MCF 10A (cell line): ENCODE results near the gene PMEPA1. TPM values are rescaled to one million over a fixed set of nuclear protein-coding genes. Genes with fewer than 3 reads are reported as not detected.

Experiments
- BruUV-seq: library from RNA; stranded (reverse); fragments of 400-500 nt; replicated peaks from 2 replicates; lab custom pipeline; 2021; lab: Mats Ljungman, UMichigan
- CTCF ChIA-PET: fragments of 300-600 bp; sonication (Branson Sonifier 250); formaldehyde crosslinking; extraction: SDS; loops from one replicate; lab custom pipeline; 2021; ENCODE audit warnings: antibody characterized with exemption, inconsistent platforms; lab: Yijun Ruan, JAX
- POLR2A ChIA-PET: fragments of 300-600, 350-650 bp; sonication (Branson Sonifier 250); formaldehyde crosslinking; extraction: SDS; loops from one replicate; lab custom pipeline; 2020; ENCODE audit warnings: antibody characterized with exemption, inconsistent platforms; lab: Yijun Ruan, JAX
- DNase-seq: peaks from one replicate; pipeline ENCODE4 v3.0.0-alpha.2; 2018; ENCODE audit not compliant: unreplicated experiment
- H3K27ac Mint-ChIP-seq: one replicate; pipeline ENCODE4 v1.8.0; 2022; ENCODE audit warnings: mild to moderate bottlenecking, low read depth, mixed read lengths; ENCODE audit not compliant: unreplicated experiment
- H3K27me3 Mint-ChIP-seq: one replicate; pipeline ENCODE4 v1.8.0; 2022; ENCODE audit warnings: mixed read lengths; ENCODE audit not compliant: insufficient read depth, unreplicated experiment
- H3K36me3 Mint-ChIP-seq: one replicate; pipeline ENCODE4 v1.8.0; 2022; ENCODE audit warnings: mild to moderate bottlenecking, moderate library complexity, mixed read lengths; ENCODE audit not compliant: insufficient read depth, unreplicated experiment
- H3K4me1 Mint-ChIP-seq: one replicate; pipeline ENCODE4 v1.8.0; 2022; ENCODE audit warnings: mixed read lengths; ENCODE audit not compliant: insufficient read depth, unreplicated experiment
- H3K4me3 Mint-ChIP-seq: one replicate; pipeline ENCODE4 v1.8.0; 2022; ENCODE audit warnings: mild to moderate bottlenecking, moderate library complexity, mixed read lengths; ENCODE audit not compliant: unreplicated experiment
- H3K9me3 Mint-ChIP-seq: one replicate; pipeline ENCODE4 v1.8.0; 2022; ENCODE audit warnings: mixed read lengths; ENCODE audit not compliant: unreplicated experiment
- intact Hi-C: fragments of 100-400 bp; cut with micrococcal nuclease; formaldehyde crosslinking; loops from 2 replicates; pipeline ENCODE4 v1.14.1; 2022
- total RNA-seq: library from RNA; stranded (reverse); gene quantifications from 2 replicates; pipeline ENCODE4 v1.2.3, GENCODE V29; 2022
- TF ChIP-seq, protein P1 (sequence below): fragments of 200-600 bp; IDR thresholded peaks from one replicate; pipeline ENCODE4 v1.8.0; 2022; ENCODE audit warnings: antibody characterized with exemption, mild to moderate bottlenecking; ENCODE audit not compliant: unreplicated experiment

Gene PMEPA1
- total RNA-seq, 1 experiment from 2014 or later, result 68.5 TPM

DNA sequence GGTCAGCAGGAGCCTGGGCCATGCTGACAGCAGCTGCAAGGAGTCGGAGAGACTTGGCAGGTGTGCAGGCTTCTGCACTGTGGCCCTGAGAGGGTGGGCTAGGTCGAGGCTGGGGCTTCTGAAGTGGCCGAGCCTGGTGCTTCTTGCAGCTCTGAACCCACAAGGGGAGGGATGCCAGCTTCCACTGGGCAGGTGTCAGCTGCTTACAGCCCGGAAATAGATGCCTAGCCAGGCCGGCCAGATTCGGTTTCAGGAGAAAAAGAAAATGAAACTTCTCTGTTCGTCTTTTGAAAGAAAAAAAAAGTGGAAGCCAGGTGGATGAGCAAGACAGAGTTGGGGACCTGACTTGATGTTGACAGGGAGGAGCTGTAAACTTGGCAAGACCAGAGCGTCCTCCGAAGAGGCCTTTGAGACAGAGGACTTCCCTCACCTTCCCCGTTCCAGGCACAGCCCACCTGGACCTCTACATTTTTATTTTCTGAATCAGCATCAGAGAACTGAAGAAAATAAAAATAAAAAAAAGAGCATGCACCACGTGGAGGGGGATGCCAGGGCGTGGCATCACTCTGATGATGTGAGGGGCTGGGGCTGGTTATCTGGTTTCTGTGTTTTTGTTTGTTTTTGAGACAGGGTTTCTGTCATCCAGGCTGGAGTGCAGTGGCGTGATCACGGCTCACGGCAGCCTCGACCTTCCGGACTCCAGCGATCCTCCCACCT lies 89.4 kb downstream of the PMEPA1 start, which contains the start of gene ZBP1:
TSS of gene ZBP1 (minus strand) at position 153 of the 717 bp plus-strand sequence. CDS start at position 22, 131 bp downstream.
- POLR2A ChIA-PET, result interaction anchor here (0.6 kb wide), 1 partner anchor 401 kb away, joined by 3 read pairs; no protein-coding TSS in a partner anchor

DNA sequence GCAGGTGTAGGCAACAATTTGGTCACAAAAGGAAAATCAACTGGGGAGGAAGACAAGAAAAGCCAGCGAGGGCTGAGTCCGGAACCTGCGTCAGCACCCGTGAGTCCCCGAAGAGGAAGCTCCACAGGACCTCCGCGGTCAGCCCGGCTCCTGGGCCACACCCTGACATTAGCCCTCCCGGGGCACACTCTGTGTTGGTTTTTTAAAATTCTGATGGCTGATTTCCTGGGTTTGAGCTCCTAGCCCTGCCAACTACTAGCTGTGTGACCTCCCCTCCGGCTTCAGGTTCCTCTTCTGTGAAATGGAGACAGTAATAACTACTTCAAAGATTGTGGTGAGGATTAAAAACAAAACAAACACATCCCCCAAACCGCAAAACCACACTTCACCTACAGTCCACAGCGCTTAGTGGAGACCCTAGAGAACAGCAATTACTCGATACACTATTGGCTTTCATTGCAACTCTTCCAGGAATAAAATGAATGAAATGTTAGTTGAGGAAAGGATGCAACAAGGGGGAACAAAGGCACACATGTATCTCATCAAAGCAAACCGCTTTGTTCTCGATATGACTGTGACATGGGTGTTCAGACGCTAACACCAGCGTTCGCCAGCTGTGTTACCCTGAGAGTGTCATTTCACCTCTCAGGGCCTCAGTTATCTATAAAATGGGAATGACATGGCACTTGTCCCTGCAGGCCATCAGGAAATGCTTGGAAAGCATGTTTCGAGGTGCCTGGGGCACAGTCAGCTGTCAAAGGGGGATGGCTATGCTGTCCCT lies 90.6 kb downstream of the PMEPA1 start:
- H3K36me3 Mint-ChIP-seq, result no peaks in the 10 kb centered on the region
- BruUV-seq, result no TSS peak
- TF ChIP-seq, protein P1, sequence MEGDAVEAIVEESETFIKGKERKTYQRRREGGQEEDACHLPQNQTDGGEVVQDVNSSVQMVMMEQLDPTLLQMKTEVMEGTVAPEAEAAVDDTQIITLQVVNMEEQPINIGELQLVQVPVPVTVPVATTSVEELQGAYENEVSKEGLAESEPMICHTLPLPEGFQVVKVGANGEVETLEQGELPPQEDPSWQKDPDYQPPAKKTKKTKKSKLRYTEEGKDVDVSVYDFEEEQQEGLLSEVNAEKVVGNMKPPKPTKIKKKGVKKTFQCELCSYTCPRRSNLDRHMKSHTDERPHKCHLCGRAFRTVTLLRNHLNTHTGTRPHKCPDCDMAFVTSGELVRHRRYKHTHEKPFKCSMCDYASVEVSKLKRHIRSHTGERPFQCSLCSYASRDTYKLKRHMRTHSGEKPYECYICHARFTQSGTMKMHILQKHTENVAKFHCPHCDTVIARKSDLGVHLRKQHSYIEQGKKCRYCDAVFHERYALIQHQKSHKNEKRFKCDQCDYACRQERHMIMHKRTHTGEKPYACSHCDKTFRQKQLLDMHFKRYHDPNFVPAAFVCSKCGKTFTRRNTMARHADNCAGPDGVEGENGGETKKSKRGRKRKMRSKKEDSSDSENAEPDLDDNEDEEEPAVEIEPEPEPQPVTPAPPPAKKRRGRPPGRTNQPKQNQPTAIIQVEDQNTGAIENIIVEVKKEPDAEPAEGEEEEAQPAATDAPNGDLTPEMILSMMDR, result no peak
- ChIA-PET CTCF (interaction anchor here (0.6 to 5.9 kb wide), 8 partner anchors 24 to 590 kb away, joined by 3 to 83 read pairs (median 6); no protein-coding TSS in a partner anchor), POLR2A (interaction anchor here (0.6 kb wide), 2 partner anchors 402 to 489 kb away, joined by 3 read pairs; no protein-coding TSS in a partner anchor)
- intact Hi-C loops, result no loop called here
- no peak overlapping the region for H3K27ac Mint-ChIP-seq
- H3K4me3 Mint-ChIP-seq, result no peak overlapping the region
- peaks cover 12% of the 10 kb centered on the region for H3K27me3 Mint-ChIP-seq
- no peak for DNase-seq
- peaks cover 6% of the 10 kb centered on the region for H3K4me1 Mint-ChIP-seq
- no peaks in the 10 kb centered on the region for H3K9me3 Mint-ChIP-seq

More for the DNA sequence above, 89.4 kb downstream of the PMEPA1 start, which contains the start of gene ZBP1:
- H3K27me3 Mint-ChIP-seq, result peaks cover 12% of the 10 kb centered on the region
- no peaks in the 10 kb centered on the region for H3K36me3 Mint-ChIP-seq
- no TSS peak for BruUV-seq
- no peak within 1 kb of the TSS for H3K27ac Mint-ChIP-seq
- peaks cover 6% of the 10 kb centered on the region for H3K4me1 Mint-ChIP-seq
- CTCF ChIA-PET, result interaction anchor here (0.5 to 5.9 kb wide), 13 partner anchors 19 to 1303 kb away, joined by 3 to 83 read pairs (median 6); no protein-coding TSS in a partner anchor
- H3K4me3 Mint-ChIP-seq, result no peak within 1 kb of the TSS
- TF ChIP-seq, protein P1, result no peak
- intact Hi-C loops, result no loop called here
- peaks cover 3% of the 10 kb centered on the region for H3K9me3 Mint-ChIP-seq
- DNase-seq, result no peak

DNA sequence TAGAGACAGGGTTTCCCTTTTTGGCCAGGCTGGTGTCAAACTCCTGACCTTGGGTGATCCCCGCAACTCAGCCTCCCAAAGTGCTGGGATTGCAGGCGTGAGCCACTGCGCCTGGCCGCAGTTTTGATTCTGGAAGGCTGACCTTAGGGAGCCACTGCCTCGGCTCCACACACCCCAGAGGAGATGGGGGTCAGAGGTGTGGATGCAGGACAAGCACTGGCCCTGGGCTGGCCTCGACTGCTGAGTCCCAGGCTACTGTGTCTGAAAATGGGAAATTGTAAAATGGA lies 91.1 kb downstream of the PMEPA1 start:
- TF ChIP-seq, protein P1, result no peak
- no peak for DNase-seq
- no peak overlapping the region for H3K27ac Mint-ChIP-seq
- no TSS peak for BruUV-seq
- no peak overlapping the region for H3K4me3 Mint-ChIP-seq
- POLR2A ChIA-PET, result no interaction called here
- H3K36me3 Mint-ChIP-seq, result no peaks in the 10 kb centered on the region
- intact Hi-C loops, result no loop called here
- CTCF ChIA-PET, result interaction anchor here (0.6 to 2.6 kb wide), 4 partner anchors 23 to 591 kb away, joined by 3 to 23 read pairs (median 4); no protein-coding TSS in a partner anchor
- H3K27me3 Mint-ChIP-seq, result peaks cover 12% of the 10 kb centered on the region
- no peaks in the 10 kb centered on the region for H3K9me3 Mint-ChIP-seq
- peaks cover 6% of the 10 kb centered on the region for H3K4me1 Mint-ChIP-seq
